ENCODE data around the gene PAK3.

Gene PAK3

GRCh38 chrX:111168314-111168713 is 72.3 kb downstream of the PAK3 start:
- CTCF ChIA-PET = interaction anchor here (1.1 kb wide), 2 partner anchors 76 to 277 kb away, joined by 3 to 7 read pairs; no protein-coding TSS in a partner anchor
- Mint-ChIP-seq H3K36me3 (no peaks in the 10 kb centered on the region), H3K27me3 (no peaks in the 10 kb centered on the region), H3K4me3 (no peak overlapping the region), H3K27ac (no peak overlapping the region), H3K4me1 (no peaks in the 10 kb centered on the region), H3K9me3 (no peaks in the 10 kb centered on the region)
- no peak for DNase-seq

GRCh38 chrX:111169141-111169540 is 73.2 kb downstream of the PAK3 start:
- Mint-ChIP-seq H3K4me3 (no peak overlapping the region), H3K36me3 (no peaks in the 10 kb centered on the region), H3K9me3 (no peaks in the 10 kb centered on the region), H3K27me3 (no peaks in the 10 kb centered on the region), H3K4me1 (no peaks in the 10 kb centered on the region), H3K27ac (no peak overlapping the region)
- CTCF ChIA-PET = no interaction called here
- DNase-seq = no peak

- Mint-ChIP-seq H3K36me3 (no peaks in the 10 kb centered on the region), H3K9me3 (no peaks in the 10 kb centered on the region), H3K27me3 (no peaks in the 10 kb centered on the region), H3K4me3 (no peak overlapping the region), H3K4me1 (no peaks in the 10 kb centered on the region), H3K27ac (no peak overlapping the region)
- no peak for DNase-seq
- CTCF ChIA-PET = no interaction called here
These were observed 74.0 kb downstream of the PAK3 start for GRCh38 chrX:111170017-111170416.

- H3K9me3 Mint-ChIP-seq = no peaks in the 10 kb centered on the region
- no peak overlapping the region for H3K4me3 Mint-ChIP-seq
- CTCF ChIA-PET = no interaction called here
- no peak for DNase-seq
- no peaks in the 10 kb centered on the region for H3K27me3 Mint-ChIP-seq
- H3K4me1 Mint-ChIP-seq = no peaks in the 10 kb centered on the region
- H3K27ac Mint-ChIP-seq = no peak overlapping the region
- H3K36me3 Mint-ChIP-seq = no peaks in the 10 kb centered on the region
These were observed 84.8 kb downstream of the PAK3 start for GRCh38 chrX:111180750-111181240.

- Mint-ChIP-seq H3K36me3 (no peaks in the 10 kb centered on the region), H3K9me3 (no peaks in the 10 kb centered on the region), H3K27ac (no peak overlapping the region), H3K27me3 (no peaks in the 10 kb centered on the region), H3K4me1 (no peaks in the 10 kb centered on the region), H3K4me3 (no peak overlapping the region)
- DNase-seq = no peak
- CTCF ChIA-PET = no interaction called here
These were observed 86.0 kb downstream of the PAK3 start for GRCh38 chrX:111181951-111182350.

GRCh38 chrX:111182997-111183396 is 87.0 kb downstream of the PAK3 start:
- H3K9me3 Mint-ChIP-seq = no peaks in the 10 kb centered on the region
- H3K27ac Mint-ChIP-seq = no peak overlapping the region
- no peaks in the 10 kb centered on the region for H3K4me1 Mint-ChIP-seq
- CTCF ChIA-PET = no interaction called here
- H3K36me3 Mint-ChIP-seq = no peaks in the 10 kb centered on the region
- no peak overlapping the region for H3K4me3 Mint-ChIP-seq
- H3K27me3 Mint-ChIP-seq = no peaks in the 10 kb centered on the region
- DNase-seq = no peak

GRCh38 chrX:111191598-111191997 is 95.6 kb downstream of the PAK3 start:
- no peaks in the 10 kb centered on the region for H3K27me3 Mint-ChIP-seq
- no peaks in the 10 kb centered on the region for H3K4me1 Mint-ChIP-seq
- DNase-seq = no peak
- H3K9me3 Mint-ChIP-seq = no peaks in the 10 kb centered on the region
- H3K36me3 Mint-ChIP-seq = no peaks in the 10 kb centered on the region
- CTCF ChIA-PET = no interaction called here
- H3K27ac Mint-ChIP-seq = no peak overlapping the region
- H3K4me3 Mint-ChIP-seq = no peak overlapping the region

- Mint-ChIP-seq H3K36me3 (no peaks in the 10 kb centered on the region), H3K9me3 (no peaks in the 10 kb centered on the region), H3K4me3 (no peak overlapping the region), H3K27me3 (no peaks in the 10 kb centered on the region), H3K27ac (no peak overlapping the region), H3K4me1 (no peaks in the 10 kb centered on the region)
- CTCF ChIA-PET = no interaction called here
- no peak for DNase-seq
These were observed 103.5 kb downstream of the PAK3 start for GRCh38 chrX:111199505-111199904.

GRCh38 chrX:111200327-111200726 is 104.3 kb downstream of the PAK3 start:
- CTCF ChIA-PET = interaction anchor here (0.6 kb wide), 1 partner anchor 1367 kb away, joined by 5 read pairs; no protein-coding TSS in a partner anchor
- Mint-ChIP-seq H3K27ac (no peak overlapping the region), H3K4me1 (no peaks in the 10 kb centered on the region), H3K9me3 (no peaks in the 10 kb centered on the region), H3K27me3 (no peaks in the 10 kb centered on the region), H3K4me3 (no peak overlapping the region), H3K36me3 (no peaks in the 10 kb centered on the region)
- no peak for DNase-seq

GRCh38 chrX:111207851-111208250 is 111.9 kb downstream of the PAK3 start:
- H3K9me3 Mint-ChIP-seq = no peaks in the 10 kb centered on the region
- no peak overlapping the region for H3K27ac Mint-ChIP-seq
- CTCF ChIA-PET = no interaction called here
- DNase-seq = no peak
- no peaks in the 10 kb centered on the region for H3K36me3 Mint-ChIP-seq
- H3K27me3 Mint-ChIP-seq = no peaks in the 10 kb centered on the region
- H3K4me3 Mint-ChIP-seq = no peak overlapping the region
- no peaks in the 10 kb centered on the region for H3K4me1 Mint-ChIP-seq

- Mint-ChIP-seq H3K27me3 (no peaks in the 10 kb centered on the region), H3K9me3 (no peaks in the 10 kb centered on the region), H3K4me3 (no peak overlapping the region), H3K27ac (no peak overlapping the region), H3K4me1 (no peaks in the 10 kb centered on the region), H3K36me3 (no peaks in the 10 kb centered on the region)
- no peak for DNase-seq
- CTCF ChIA-PET = no interaction called here
These were observed 120.4 kb downstream of the PAK3 start for GRCh38 chrX:111216293-111216801.

- no peak overlapping the region for H3K4me3 Mint-ChIP-seq
- DNase-seq = no peak
- no peaks in the 10 kb centered on the region for H3K4me1 Mint-ChIP-seq
- no peaks in the 10 kb centered on the region for H3K27me3 Mint-ChIP-seq
- H3K36me3 Mint-ChIP-seq = no peaks in the 10 kb centered on the region
- H3K27ac Mint-ChIP-seq = no peak overlapping the region
- no peaks in the 10 kb centered on the region for H3K9me3 Mint-ChIP-seq
- CTCF ChIA-PET = interaction anchor here (1.1 to 1.5 kb wide), 6 partner anchors 76 to 390 kb away, joined by 3 to 6 read pairs (median 3); no protein-coding TSS in a partner anchor
These were observed 148.3 kb downstream of the PAK3 start for GRCh38 chrX:111244235-111244750.

- no peaks in the 10 kb centered on the region for H3K27me3 Mint-ChIP-seq
- no peak for DNase-seq
- no peaks in the 10 kb centered on the region for H3K9me3 Mint-ChIP-seq
- H3K36me3 Mint-ChIP-seq = no peaks in the 10 kb centered on the region
- no peak overlapping the region for H3K27ac Mint-ChIP-seq
- CTCF ChIA-PET = no interaction called here
- H3K4me3 Mint-ChIP-seq = no peak overlapping the region
- no peaks in the 10 kb centered on the region for H3K4me1 Mint-ChIP-seq
These were observed 159.1 kb downstream of the PAK3 start for GRCh38 chrX:111254896-111255693.

GRCh38 chrX:111257733-111258132 is 161.7 kb downstream of the PAK3 start:
- CTCF ChIA-PET = no interaction called here
- H3K27ac Mint-ChIP-seq = no peak overlapping the region

GRCh38 chrX:111259559-111259958 is 163.6 kb downstream of the PAK3 start:
- Mint-ChIP-seq H3K36me3 (no peaks in the 10 kb centered on the region), H3K4me3 (no peak overlapping the region), H3K27me3 (no peaks in the 10 kb centered on the region), H3K4me1 (no peaks in the 10 kb centered on the region), H3K27ac (no peak overlapping the region), H3K9me3 (no peaks in the 10 kb centered on the region)
- no peak for DNase-seq
- CTCF ChIA-PET = no interaction called here

More at GRCh38 chrX:111257733-111258132, 161.7 kb downstream of the PAK3 start:
- H3K4me1 Mint-ChIP-seq = no peaks in the 10 kb centered on the region
- DNase-seq = no peak
- H3K4me3 Mint-ChIP-seq = no peak overlapping the region
- H3K36me3 Mint-ChIP-seq = no peaks in the 10 kb centered on the region
- H3K9me3 Mint-ChIP-seq = no peaks in the 10 kb centered on the region
- no peaks in the 10 kb centered on the region for H3K27me3 Mint-ChIP-seq

Measured in activated naive CD4-positive, alpha-beta T cell treated with anti-CD3 and anti-CD28 coated beads, Interleukin-2, amount 10 ng/mL, durations not matched to agents 7 days and 5 days (primary cell).